HUES6 (cell line): ENCODE measurements around the gene AUP1.
"Not testable (repeated sequence)": the region's sequence is repeated elsewhere in the genome, so short reads cannot be mapped to it uniquely, and the experiment has no call there.

ENCODE experiments used
- H3K27ac ChIP-seq: 2 replicates; pipeline ENCODE4 v1.7.0; 2013; ENCODE audit warnings: low read depth, mild to moderate bottlenecking, low read length, inconsistent platforms
- H3K27me3 ChIP-seq: 2 replicates; pipeline ENCODE4 v1.6.1; 2013; ENCODE audit warnings: low read length; ENCODE audit not compliant: control insufficient read depth, insufficient read depth
- H3K36me3 ChIP-seq: 2 replicates; pipeline ENCODE4 v1.6.1; 2013; ENCODE audit warnings: low read length; ENCODE audit not compliant: control insufficient read depth, insufficient read depth
- H3K4me1 ChIP-seq: 2 replicates; pipeline ENCODE4 v1.6.1; 2013; ENCODE audit warnings: low read length; ENCODE audit not compliant: control insufficient read depth, insufficient read depth
- H3K4me3 ChIP-seq: 2 replicates; pipeline ENCODE4 v1.5.1; 2013; ENCODE audit warnings: low read depth, low read length
- H3K9ac ChIP-seq: one replicate; pipeline ENCODE4 v1.6.1; 2013; ENCODE audit warnings: mild to moderate bottlenecking, low read length
- H3K9me3 ChIP-seq: 2 replicates; pipeline ENCODE4 v1.6.1; 2013; ENCODE audit warnings: low read depth, low read length; ENCODE audit not compliant: control insufficient read depth, insufficient read depth

The AUP1 gene

GRCh38 chr2:74488643-74489481 lies 40.6 kb downstream of the AUP1 start:
- Histone ChIP-seq H3K9ac (no peak overlapping the region), H3K9me3 (no peaks in the 10 kb centered on the region), H3K4me1 (no peaks in the 10 kb centered on the region), H3K36me3 (peaks cover 51% of the 10 kb centered on the region), H3K4me3 (no peak overlapping the region), H3K27me3 (no peaks in the 10 kb centered on the region), H3K27ac (no peak overlapping the region)

DNA sequence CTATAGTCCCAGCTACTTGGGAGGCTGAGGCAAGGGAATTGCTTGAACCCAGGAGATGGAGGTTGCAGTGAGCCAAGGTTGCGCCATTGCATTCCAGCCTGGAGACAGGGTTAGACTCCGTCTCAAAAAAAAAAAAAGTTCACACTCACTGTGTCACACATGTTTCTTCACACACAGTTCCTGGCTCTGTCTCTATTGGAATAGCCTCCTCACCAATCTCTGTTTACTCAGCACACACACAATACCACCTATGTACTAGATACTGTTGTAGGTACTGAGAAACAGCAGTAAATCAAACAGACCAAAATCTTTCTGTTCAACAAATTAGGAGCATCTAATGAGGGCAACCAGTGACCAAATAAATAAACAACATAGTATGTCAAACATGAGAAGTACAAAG lies 43.4 kb downstream of the AUP1 start:
- H3K4me3 ChIP-seq = no peak overlapping the region
- H3K27ac ChIP-seq = no peak overlapping the region
- no peaks in the 10 kb centered on the region for H3K9me3 ChIP-seq
- H3K9ac ChIP-seq = no peak overlapping the region
- peaks cover 25% of the 10 kb centered on the region for H3K36me3 ChIP-seq
- peaks cover 5% of the 10 kb centered on the region; the same call in 1 of the 2 replicates for H3K4me1 ChIP-seq
- no peaks in the 10 kb centered on the region for H3K27me3 ChIP-seq

DNA sequence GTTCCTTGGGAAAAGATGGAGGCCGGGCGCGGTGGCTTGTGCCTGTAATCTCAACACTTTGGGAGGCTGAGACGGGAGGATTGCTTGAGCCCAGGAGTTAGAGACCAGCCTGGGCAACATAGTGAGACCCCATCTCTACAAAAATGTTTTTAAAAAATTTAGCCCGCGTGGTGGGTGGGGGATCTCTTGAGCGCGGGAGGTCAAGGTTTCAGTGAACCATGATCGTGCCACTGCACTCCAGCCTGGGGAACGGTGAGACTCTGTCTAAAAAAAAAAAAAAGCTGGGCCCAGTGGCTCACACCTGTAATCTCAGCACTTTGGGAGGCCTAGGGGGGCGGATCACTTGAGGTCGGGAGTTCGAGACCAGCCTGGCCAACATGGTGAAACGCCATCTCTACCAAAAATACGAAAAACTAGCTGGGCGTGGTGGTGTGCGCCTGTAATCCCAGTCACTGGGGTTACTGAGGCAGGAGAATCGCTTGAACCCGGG lies 45.8 kb downstream of the AUP1 start:
- H3K9me3 ChIP-seq, H3K27me3 ChIP-seq, H3K4me1 ChIP-seq, H3K27ac ChIP-seq: not testable (repeated sequence)
- H3K4me3 ChIP-seq = peak overlapping the region; percentile 96
- H3K36me3 ChIP-seq = peaks cover 28% of the 10 kb centered on the region
- peak overlapping the region; percentile 85 for H3K9ac ChIP-seq

DNA sequence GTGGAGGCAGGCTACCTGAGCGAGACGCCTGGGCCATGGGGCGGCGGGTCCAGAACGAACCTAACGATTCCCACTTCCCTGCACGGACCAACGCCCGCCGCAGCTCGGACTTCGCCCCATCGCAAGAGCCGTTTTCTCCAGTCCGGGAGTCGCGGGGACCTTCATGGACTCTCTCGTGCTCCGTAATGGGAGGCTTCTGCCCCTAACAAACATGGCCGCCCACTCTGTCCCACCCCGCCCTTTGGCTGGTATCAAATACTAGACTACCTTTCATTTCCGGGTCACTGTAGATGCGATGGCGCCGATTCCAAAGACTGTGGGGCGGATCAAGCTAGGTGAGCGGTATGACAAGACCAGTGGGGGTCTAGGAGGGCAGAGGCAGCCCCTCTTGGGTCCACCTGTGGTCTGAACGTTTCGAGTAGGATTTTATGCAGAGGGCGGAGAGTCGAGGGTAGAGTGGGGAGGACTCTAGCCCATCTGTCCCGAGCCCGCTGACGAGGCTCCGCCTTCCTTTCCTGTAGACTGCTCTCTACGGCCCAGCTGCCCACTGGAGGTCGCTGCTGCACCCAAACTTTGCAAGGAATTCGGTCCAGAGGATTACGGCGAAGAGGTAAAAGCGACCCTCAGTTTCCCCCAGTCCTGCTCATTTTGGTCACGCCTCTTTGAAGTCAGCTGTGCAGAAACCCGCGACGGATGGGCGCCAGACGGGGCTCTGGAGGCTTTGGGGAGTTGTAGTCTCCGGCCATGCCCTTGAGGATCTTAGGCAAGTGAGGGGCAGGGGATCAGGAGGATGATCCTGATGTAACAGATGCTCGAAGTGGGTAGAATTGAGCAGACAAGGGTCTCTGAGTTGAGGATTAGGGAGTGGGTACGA lies 46.5 kb downstream of the AUP1 start, which contains the start of the genes CCDC142 and TTC31:
Gene CCDC142, minus strand, starts transcription at position 198 of the 874 bp plus-strand sequence. Its CDS starts 161 bp downstream, at position 37.
Gene TTC31, plus strand, starts transcription at position 281 of the 874 bp plus-strand sequence. Its CDS starts 15 bp downstream, at position 296.
- Histone ChIP-seq H3K27ac (peak within 1 kb of the TSS; percentile 71), H3K27me3 (no peaks in the 10 kb centered on the region), H3K4me1 (peaks cover 5% of the 10 kb centered on the region; the same call in 1 of the 2 replicates), H3K36me3 (peaks cover 28% of the 10 kb centered on the region), H3K4me3 (peak within 1 kb of the TSS; percentile 96), H3K9ac (peak within 1 kb of the TSS; percentile 85), H3K9me3 (no peaks in the 10 kb centered on the region)

GRCh38 chr2:74481961-74482800 lies 47.3 kb downstream of the AUP1 start:
- Histone ChIP-seq H3K4me3 (peak overlapping the region; percentile 96), H3K4me1 (peaks cover 5% of the 10 kb centered on the region; the same call in 1 of the 2 replicates), H3K27me3 (no peaks in the 10 kb centered on the region), H3K36me3 (peaks cover 33% of the 10 kb centered on the region), H3K9me3 (no peaks in the 10 kb centered on the region), H3K9ac (peak overlapping the region; percentile 85), H3K27ac (peak overlapping the region; percentile 71; the same call in 1 of the 2 replicates)

- H3K27ac ChIP-seq = no peak overlapping the region
- H3K9ac ChIP-seq = peak overlapping the region; percentile 85
- peaks cover 30% of the 10 kb centered on the region for H3K36me3 ChIP-seq
- H3K4me1 ChIP-seq = peaks cover 5% of the 10 kb centered on the region; the same call in 1 of the 2 replicates
- no peaks in the 10 kb centered on the region for H3K27me3 ChIP-seq
- no peaks in the 10 kb centered on the region for H3K9me3 ChIP-seq
- peak overlapping the region; percentile 96 for H3K4me3 ChIP-seq
Measured at GRCh38 chr2:74481431-74481830, 48.1 kb downstream of the AUP1 start.
